NOMO-1 treated with DMSO at 0.1 percent for 48 hours (cell line): ENCODE measurements around the gene REXO1.
A peak's percentile ranks its signal among the peaks of the same experiment; 100 is the strongest.
"Not testable (repeated sequence)": the region's sequence is repeated elsewhere in the genome, so short reads cannot be mapped to it uniquely, and the experiment has no call there.

Experiments used
- DNase-seq: peaks from one replicate; lab custom pipeline; 2025; ENCODE audit not compliant: unreplicated experiment; lab: John Stamatoyannopoulos, UW

Gene REXO1

DNA sequence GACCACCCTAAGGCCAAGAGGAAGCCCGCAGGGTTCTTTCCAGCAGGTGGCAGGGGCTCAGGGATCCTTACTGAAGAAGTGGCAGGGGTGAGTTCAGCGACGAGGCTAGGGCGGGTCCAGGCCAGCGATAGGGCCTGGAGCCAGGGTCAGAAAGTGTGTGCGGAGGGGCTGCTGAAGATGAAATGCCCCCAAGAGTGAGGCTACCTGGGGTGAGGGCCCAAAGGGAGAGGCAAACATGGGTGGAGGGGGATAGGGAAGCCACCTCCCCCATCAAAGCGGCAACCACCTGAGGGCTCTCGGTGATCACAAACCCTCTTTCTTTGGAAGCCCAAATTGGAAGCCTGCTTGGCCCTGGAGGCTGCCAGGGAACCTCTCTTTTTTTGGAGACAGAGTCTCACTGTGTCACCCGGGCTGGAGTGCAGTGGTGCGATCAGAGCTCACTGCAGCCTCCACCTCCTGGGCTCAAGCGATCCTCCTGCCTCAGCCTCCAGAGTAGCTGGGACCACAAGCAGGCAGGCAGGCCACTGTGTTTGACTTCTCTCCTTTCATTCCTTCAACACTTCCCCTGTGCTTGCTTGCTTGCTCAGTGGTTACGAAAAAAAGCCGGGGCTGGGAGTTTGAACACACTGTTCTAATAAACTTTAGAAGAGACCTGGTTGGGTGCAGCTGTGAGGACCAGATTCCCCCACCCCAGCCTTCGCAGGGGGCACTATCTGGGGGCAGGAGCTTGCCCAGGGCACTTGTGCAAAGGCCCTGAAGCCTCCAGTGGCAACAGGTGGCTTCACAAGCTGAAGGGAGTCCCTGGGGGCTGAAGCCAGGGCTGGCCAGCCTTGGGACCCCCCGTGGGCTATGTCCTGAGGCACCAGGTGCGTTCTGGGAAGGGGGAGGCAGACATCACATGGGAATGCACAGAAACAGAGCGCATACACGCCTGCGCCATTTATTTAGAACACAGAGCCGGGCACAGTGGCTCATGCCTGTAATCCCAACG lies 34.8 kb downstream of the REXO1 start:
- no peak for DNase-seq

DNA sequence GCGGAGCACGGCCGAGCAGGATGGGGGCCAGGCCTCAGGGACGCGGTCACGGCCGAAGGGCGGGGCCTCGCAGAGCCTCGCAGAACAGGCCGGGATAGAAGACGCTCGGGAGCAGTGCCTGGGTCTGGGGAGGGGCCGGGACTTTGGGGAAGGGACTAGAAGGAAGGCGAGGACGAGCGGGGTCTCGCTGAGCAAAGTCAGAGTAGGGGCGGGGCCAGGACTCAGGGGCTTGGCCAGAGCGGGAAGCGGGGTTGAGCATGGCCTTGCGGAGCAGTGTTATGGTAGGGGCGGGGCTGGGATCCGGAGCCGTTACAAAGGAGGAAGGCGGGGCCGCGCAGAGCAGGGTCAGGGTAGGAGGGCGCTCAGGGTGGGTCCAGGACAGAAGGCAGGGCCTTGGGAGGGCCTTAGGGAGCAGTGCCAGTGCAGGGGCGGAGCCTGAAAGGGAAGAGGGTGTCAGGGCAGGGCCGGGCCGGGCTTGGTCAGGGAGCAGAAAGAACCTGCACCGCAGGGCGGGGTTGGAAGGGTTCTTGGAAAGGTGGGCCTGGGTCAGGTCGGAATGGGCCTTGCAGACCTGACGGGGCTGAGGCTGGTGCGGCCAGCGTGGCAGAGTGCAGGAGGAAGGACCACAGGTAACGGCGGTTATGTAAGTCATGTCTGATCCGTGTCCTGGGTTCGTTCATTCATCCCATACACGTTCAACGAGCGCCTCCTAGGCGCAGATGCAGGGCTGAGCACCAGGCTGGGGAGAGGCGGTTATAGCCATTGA lies 35.7 kb downstream of the REXO1 start:
- peak; percentile 98 for DNase-seq

DNA sequence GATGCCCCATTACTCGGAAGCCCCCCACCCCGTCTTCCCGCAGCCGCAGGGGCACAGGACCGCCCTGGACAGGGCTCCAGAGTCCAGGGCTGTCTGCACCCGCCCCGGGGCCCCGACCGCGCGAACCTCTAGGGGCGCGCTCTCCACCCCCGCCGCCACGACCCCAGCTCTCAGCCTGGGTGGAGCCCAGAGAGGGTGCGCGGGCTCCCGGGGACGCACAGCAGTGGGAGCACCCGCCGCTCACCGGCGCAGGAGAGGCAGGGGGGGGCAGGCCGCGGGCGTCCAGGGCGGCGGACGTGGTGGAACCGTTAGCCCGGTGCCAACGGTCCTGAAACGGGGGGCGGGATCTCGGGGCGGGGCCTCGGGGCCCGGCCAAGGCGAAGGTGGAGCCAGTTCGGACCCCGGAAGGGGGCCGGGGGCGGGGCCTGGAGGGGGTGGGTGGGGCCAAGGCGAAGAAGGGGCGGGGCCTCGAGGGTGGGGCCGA lies 36.3 kb downstream of the REXO1 start, which contains the start of gene ATP8B3:
ATP8B3 (minus strand) TSS at position 335 of the 484 bp plus-strand sequence. CDS start 540 bp downstream, outside the sequence.
- peak; percentile 46 for DNase-seq

DNA sequence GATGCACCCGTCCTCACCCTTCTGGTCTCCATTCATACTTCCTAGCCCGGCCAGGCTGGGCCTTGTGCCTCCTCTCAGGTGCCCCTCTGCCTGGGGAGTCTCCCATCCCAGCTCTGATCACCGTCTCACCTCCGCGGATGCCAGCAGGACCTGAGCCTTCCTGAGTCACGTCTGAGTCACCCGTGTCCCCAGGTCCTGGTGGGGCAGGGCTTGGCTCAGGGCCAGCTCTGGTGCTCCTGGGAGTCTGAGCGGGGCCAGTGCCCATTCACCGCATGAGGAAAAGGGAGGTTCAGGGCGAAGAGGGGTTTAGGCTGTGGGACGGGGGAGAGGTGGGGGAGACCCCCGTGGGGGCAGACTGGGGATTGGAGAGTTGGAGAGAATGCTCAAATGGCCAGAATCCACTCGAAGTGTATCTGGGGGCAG lies 36.8 kb downstream of the REXO1 start:
- DNase-seq: no peak

DNA sequence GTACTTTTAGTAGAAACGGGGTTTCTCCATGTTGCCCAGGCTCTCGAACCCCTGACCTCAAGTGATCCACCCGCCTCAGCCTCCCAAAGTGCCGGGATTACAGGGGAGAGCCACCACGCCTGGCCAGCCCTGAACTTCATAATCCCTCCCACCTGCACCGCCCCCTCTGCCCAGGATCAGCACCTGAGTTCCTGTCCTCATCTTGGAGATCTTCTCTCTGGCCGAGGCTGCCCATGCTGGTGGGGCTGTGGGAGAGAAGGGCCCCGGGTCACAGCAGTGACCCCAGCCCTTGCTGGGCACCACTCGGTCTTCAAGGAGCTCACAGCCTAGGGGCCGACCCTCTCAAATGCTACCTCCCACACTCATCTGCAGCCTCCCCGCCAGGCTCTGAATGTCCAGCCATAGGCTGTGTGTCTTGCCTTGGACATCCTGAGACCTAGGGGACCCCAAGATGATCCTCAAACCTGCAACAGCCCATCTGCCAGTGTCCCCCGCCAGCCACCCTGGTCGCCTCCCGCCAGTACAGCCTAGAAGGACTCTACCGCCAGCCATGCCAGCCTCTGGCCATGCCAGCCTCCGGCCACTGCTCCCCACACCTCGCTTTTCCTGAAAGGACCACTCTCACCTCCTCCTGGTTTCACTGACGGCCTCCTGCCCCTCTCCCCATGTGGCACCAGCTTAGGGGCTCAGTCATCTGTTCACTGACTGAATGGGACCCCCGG lies 37.7 kb downstream of the REXO1 start:
- DNase-seq: no peak

DNA sequence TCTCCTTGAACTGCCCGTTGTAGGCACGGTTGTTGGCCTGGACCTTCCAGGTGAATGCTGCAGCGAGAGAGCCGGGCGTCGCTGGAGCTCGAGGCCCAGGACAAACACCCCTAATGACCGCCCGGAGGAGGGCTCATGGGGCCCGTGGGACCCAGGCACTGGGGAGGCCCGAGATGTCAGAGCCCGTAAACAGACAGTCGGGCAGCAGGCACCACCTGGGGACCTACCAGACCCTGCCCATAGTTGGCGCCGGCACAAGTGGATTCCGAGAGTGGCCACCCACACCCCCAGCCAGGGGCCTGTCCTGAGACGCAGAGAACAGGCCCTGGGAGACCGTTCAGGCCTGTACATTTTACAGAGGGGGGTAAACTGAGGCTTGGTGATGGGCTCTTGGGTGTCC lies 38.6 kb downstream of the REXO1 start:
- no peak for DNase-seq

DNA sequence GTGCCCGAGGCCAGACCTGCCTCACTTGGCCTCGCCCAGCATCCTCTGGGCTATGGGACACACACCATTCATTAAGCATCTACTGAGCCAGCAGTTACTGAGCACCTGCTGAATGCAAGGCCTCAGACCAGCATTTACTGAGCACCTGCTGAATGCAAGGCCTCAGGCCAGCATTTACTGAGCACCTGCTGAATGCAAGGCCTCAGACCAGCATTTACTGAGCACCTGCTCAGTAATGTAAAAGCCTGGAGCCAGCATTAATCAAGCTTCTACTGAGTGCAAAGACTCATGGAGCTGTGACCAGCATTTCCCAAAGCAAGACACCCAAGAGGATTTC lies 39.9 kb downstream of the REXO1 start:
- no peak for DNase-seq

DNA sequence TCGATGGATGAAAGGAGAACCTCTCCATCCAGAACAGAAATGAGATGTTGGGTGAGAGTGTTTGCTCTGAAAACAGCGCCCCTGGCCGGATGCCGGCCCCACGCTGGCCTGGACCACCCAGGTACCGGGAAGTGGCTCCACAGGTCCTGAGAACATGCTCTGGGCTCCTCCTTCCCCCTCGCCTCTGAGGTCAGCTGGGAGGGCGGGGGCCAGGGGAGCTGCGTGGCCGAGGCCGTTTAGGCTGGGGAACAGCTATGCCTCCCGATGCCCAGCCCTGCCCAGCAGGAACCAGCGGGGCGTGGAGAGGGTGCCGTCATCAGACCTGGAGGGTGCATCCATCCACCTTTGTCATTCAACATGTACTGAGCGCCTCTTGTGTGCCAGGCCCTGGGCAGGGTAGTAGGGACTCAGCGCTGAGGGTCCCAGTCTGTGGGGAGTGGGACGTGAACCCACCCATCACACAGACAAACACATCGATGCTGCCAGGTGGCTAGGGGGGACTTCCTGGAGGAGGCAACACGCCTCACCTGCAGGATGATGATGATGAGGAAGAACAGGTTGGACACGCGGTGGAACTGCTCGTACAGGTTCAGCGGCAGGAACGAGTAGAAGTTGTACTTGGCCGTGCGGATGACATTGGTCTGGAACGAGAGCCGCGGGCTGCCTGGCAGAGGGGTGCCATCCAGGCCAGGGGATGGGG lies 40.4 kb downstream of the REXO1 start:
- no peak for DNase-seq

DNA sequence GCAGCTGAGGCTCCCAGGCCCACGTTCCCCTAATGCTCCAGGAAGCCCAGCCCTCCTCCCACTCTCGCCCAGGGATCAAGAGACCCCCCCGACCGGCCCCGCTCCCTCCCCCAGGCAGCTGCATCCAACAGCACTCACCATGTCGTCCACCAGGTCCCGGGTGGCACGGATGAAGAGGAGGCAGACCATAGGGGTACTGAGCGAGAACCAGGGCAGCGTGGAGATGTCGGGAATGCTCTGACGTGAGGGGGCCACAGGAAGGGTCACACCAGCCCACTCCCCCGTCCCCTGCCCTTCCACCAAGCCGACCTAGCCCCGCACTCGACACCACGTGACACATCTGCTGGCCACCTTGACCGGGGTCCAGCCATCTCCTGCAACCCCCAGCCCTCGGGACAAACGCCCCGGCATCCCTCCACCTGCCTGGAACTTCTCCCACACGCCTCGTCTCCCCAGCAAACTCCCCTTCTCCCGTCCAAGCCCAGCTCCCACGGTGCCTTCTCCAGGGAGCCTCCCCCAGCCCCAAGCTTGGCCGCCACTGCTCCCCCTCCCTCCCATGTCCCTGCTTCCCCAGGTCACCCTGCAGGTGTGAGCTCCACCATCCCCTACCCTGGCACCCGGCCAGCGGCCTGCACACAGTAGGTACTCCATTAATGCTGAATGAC lies 41.1 kb downstream of the REXO1 start:
- DNase-seq: no peak

DNA sequence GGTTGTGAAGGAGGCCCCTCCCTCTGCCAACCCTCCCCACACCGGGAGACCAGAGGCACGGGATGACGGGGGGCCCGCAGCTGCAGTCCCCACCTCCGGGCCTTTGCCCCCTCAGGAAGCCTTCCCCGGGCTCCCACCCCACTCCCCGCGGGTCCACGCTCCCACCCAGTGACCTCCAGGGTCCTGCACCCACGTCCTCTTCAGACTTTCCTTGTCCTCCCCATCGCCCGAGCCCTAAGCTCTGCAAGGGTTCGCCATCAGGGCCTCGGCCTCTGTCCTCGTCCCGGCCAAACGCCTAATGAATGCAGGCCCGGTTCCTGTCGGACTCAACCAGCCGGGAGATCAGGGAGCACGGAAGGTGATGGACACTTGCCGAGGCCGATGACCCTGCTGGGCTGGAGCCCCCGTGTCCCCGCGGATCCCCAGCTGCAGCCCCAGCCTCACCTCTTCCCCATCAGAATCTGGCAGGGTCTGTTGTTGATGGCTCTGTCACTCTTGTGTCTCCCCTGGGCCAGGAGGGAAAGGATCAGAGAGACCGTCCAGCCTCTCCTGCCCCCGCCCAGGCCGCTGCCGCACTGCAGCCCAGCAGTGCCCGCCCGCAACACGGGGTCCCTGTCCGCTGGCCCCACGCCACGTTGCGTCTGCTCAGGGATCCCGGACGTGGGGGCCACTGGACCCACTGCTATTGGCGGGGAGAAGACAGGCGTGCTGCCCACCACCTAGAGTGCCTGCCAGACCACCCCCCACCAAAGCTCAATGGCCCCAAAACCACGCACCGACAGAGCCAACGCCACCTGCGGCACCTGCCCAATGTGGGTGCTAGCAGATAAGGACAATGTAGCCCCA lies 41.9 kb downstream of the REXO1 start:
- DNase-seq: no peak

DNA sequence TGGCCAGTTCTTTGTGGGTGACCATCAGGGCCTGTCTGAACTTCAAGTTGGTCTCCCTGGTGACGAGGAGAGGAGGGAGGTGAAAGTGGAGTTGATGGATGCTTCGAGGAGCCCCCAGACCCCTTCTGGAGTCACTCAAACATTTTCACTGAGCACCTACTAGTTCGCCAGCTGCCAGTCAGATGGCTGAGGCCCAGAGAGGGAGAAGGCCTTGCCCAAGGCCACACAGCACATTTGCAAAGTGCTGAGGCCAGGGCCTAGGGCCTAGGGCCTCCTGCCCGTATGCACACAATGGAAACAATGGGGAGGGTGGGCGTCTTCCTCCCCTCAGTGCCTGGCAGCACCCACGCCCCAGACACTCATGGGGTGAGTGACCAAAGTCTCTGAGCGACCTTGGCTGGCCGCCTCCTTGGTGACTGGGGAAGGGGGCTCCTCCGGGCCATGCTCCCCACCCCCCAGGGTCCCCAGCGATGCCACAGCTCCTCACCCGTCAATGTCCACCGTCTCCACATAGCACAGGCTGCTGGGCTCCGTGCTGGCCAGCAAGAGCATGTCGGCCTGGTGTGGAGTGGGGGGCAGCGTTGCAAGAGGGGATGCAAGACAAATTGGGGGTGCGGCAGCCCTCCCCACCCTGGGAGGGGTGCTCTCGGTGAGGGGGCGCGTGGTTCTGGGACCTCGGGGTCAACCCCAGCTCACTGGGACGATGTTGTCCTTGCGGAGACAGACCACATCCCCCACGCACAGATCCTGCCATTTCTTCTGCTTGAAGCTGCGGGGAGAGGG lies 42.7 kb downstream of the REXO1 start:
- DNase-seq: no peak

DNA sequence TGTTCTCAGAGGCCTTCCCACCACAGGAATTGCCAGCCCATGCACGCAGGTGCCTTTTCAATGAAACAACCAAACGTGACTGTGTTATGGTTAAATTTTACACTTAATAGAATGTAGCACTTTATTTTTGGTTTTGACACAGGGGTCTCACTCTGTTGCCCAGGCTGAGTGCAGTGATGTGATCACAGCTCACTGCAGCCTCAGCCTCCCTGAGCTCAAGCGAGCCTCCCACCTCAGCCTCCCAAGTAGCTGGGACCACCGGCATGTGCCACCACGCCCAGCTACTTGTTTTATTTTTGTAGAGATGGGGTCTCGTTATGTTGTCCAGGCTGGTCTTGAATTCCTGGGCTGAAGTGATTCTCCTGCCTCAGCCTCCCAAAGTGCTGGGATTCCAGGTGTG lies 43.4 kb downstream of the REXO1 start:
- no peak for DNase-seq

DNA sequence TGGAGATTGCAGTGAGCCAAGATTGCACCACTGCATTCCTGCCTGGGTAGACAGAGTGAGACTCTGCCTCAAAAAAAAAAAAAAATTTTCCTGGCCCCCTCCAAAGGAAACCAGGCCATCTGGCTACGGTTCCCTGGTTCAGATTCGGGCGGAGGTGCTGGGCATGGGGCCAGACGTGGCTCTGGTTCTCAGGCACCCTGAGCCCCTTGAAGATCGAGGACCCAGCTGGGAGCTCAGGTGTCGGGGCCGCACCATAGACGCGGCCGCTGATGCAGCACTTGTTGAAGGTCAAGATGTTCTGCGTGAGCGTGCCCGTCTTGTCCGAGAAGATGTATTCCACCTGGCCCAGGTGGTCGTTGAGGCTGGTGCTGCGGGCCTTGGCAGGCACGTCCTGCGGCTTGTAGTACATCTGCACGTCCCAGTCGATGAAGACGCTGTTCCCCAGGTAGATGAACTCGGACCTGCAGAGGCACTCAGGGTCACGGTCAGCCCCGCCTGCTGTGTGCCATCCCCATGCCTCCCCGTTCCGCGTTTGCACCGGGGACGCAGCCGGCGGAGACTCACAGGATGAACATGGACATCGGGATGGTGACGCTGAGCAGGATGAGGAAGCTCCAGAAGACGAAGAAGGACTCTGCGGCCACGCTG lies 48.5 kb downstream of the REXO1 start:
- no peak for DNase-seq

DNA sequence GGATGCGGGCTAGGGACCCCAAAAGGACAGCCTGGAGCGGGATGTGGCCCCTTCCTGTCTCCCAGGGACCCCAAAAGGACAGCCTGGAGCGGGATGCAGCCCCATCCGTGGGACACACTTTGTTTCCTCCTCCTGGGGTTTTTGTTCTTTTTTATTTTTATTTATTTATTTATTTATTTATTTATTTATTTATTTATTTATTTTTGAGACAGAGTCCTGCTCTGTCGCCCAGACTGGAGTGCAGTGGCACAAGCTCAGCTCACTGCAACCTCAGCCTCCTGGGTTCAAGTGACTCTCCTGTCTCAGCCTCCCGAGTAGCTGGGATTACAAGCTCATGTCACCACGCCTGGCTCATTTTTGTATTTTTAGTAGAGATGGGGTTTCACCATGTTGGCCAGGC lies 51.0 kb downstream of the REXO1 start:
- not testable (repeated sequence) for DNase-seq

DNA sequence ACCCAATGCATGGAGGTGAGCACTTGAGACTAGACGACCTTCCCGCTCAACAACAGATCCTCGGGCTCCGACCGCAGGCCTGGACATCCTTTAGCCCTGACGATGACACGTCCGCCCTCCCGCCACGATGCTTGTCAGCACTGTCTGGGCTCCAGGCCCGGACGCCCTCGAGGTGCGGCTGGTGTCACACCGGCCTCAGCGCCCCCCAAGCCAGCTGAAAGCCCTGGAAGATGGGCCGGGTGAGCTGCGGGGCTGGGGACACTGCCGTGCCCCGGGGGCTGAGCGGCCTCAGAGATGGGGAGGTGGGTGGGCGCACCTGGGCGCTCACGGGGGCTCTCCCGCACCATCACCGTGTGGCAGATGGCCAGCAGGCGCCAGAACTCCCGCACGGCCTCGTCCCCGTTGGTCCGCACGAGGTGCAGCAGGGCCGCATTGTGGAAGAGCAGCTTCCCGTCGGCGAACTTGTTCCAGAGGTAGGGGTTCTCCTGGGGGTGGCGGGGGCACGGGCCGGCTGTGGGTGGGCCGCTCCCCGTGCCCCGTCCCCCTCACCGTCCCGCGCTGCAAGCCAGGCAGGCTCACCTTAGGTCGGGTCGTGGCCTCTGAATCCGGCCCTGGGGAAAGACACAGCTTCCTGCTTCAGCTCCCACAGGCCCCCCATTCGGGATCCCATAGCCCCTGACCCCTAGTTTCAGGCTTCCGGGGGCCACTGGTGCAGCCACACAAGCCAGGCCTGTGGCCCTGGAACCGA lies 51.7 kb downstream of the REXO1 start:
- no peak for DNase-seq

DNA sequence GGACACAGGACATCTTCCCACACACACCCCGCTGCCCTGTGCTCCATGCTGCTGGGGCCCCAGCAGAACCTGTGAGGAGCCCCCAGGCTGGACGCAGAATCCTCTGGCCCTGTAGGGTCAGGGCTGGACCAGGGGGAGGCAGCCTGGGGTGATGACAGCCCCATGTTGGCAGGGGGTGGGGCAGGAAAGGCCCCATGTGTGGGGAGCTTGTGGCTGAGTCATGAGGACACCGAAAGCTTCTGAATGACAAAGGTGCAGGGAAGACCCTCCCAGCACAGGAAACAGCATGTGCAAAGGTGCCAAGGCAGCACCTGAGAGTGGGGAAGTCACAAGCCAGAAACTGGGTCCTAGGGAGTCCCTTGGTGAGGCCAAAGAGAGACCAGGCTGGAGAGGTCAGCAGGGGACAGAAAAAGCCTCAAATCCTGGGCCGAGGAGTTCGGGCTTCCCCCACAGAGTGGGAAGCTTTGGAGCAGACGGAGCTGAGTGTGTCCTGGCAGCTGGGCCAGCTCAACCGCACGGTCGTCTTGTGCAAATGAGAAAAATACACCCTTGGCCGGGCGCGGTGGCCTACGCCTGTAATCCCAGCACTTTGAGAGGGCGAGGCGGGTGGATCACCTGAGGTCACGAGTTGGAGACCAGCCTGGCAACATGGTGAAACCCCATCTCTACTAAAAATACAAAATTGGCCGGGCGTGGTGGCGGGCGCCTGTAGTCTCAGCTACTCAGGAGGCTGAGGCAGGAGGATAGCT lies 53.7 kb downstream of the REXO1 start:
- no peak for DNase-seq
